PFSK-1 (cell line): ENCODE measurements around the gene RNASE8.

Source experiments
- FOXP2 ChIP-seq: optimal IDR thresholded peaks from 2 replicates; pipeline ENCODE3; 2011; ENCODE audit warnings: borderline replicate concordance, control low read depth, inconsistent platforms; ENCODE audit not compliant: insufficient read depth; ENCODE audit errors: extremely low read length, extremely low read depth
- POLR2AphosphoS5 ChIP-seq: IDR thresholded peaks from 2 replicates; pipeline ENCODE4 v1.6.1; 2012; ENCODE audit warnings: low read depth, mild to moderate bottlenecking, control low read depth, low read length, moderate library complexity
- SIN3A ChIP-seq: IDR thresholded peaks from 2 replicates; pipeline ENCODE4 v1.6.1; 2012; ENCODE audit warnings: mild to moderate bottlenecking, low read length, moderate library complexity, borderline replicate concordance; ENCODE audit not compliant: insufficient read depth
- TAF1 ChIP-seq: IDR thresholded peaks from 2 replicates; pipeline ENCODE4 v1.6.1; 2012; ENCODE audit warnings: low read length, control low read depth, borderline replicate concordance; ENCODE audit not compliant: insufficient read depth
- TF ChIP-seq, protein P1 (sequence below), 2 experiments: IDR thresholded peaks; 2 replicates each; pipeline versions ENCODE4 v1.6.1 to v1.8.0; 2011 to 2012; ENCODE audit warnings: low read depth in 2 of 2, low read length in 2 of 2, control low read depth in 1 of 2, inconsistent platforms in 1 of 2, mild to moderate bottlenecking in 1 of 2, moderate library complexity in 1 of 2; ENCODE audit not compliant: insufficient read depth in 1 of 2

Gene RNASE8

GRCh38 chr14:21089271-21089670, 31.6 kb downstream of the RNASE8 start:
- TF ChIP-seq, protein P1, sequence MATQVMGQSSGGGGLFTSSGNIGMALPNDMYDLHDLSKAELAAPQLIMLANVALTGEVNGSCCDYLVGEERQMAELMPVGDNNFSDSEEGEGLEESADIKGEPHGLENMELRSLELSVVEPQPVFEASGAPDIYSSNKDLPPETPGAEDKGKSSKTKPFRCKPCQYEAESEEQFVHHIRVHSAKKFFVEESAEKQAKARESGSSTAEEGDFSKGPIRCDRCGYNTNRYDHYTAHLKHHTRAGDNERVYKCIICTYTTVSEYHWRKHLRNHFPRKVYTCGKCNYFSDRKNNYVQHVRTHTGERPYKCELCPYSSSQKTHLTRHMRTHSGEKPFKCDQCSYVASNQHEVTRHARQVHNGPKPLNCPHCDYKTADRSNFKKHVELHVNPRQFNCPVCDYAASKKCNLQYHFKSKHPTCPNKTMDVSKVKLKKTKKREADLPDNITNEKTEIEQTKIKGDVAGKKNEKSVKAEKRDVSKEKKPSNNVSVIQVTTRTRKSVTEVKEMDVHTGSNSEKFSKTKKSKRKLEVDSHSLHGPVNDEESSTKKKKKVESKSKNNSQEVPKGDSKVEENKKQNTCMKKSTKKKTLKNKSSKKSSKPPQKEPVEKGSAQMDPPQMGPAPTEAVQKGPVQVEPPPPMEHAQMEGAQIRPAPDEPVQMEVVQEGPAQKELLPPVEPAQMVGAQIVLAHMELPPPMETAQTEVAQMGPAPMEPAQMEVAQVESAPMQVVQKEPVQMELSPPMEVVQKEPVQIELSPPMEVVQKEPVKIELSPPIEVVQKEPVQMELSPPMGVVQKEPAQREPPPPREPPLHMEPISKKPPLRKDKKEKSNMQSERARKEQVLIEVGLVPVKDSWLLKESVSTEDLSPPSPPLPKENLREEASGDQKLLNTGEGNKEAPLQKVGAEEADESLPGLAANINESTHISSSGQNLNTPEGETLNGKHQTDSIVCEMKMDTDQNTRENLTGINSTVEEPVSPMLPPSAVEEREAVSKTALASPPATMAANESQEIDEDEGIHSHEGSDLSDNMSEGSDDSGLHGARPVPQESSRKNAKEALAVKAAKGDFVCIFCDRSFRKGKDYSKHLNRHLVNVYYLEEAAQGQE (IDR thresholded peaks at IDR 0.05; ENCODE audit: insufficient read depth in 1 of 2, low read depth in 2 of 2, low read length in 2 of 2) = no peak
- no peak for TF ChIP-seq FOXP2
- TF ChIP-seq TAF1 = no peak
- no peak for TF ChIP-seq SIN3A
- no peak for TF ChIP-seq POLR2AphosphoS5

DNA sequence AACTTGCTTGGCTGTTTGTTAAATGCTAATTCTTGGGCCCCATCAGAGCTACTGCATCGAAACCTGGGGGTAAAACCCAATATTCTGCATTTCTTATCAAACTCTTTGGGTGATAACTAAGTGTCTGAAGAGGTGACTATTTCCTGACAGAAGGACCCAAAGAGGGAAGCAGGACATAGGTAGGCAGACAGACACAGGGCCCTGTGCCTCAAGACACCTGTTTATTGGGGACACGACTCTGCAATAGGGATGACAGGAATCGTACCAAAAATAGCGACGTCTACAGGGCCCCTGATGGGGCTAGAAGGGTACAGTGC, 32.2 kb downstream of the RNASE8 start:
- no peak for TF ChIP-seq SIN3A
- peak; percentile 46; the same call in 1 of the 2 replicates for TF ChIP-seq POLR2AphosphoS5

- peak; percentile 12; the same call in 1 of the 2 replicates for TF ChIP-seq POLR2AphosphoS5
- no peak for TF ChIP-seq TAF1
Measured at GRCh38 chr14:21090194-21090939, 32.7 kb downstream of the RNASE8 start.

DNA sequence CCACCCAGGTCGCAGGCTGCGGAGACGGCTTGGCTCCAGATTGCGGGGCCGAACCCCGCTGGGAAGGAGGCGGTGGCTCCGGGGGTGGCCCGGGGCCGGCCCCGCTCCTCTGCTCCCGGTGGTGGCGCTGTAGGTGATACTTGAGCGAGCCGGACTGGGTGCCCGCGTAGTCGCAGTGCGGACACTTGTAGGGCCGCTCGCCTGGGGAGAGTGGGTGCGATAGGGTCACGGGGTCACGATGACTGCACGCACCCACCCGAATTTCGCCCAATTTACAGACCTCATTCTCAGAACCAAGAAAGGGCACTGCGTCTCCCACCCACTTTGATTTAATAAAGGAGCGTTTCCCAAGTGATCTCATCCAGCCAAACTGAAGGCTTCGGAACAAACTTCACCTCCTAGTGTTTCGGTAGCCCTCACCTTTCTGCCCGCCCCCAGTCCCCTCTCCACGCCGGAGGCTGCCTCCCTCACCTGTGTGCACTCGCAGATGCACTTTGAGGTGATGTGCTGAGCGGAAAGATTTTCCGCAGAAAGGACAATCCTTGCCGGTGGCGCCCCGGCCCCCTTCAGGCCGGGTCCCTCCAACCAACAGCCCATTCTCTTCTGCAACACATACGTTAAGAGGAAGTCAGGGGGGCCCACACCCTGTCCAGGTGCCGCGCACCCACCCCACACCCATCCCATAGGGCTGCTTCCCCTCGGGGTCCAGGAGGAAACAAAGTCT, 33.5 kb downstream of the RNASE8 start:
- TF ChIP-seq, protein P1 (IDR thresholded peaks at IDR 0.05; ENCODE audit: insufficient read depth in 1 of 2, low read depth in 2 of 2, low read length in 2 of 2) = no peak
- no peak for TF ChIP-seq SIN3A
- TF ChIP-seq FOXP2 = no peak
- no peak for TF ChIP-seq POLR2AphosphoS5

- TF ChIP-seq FOXP2 = no peak
- no peak for TF ChIP-seq SIN3A
- TF ChIP-seq TAF1 = no peak
- TF ChIP-seq, protein P1 (IDR thresholded peaks at IDR 0.05; ENCODE audit: insufficient read depth in 1 of 2, low read depth in 2 of 2, low read length in 2 of 2) = no peak
- TF ChIP-seq POLR2AphosphoS5 = no peak
Measured at GRCh38 chr14:21091821-21092272, 34.2 kb downstream of the RNASE8 start.
